Measurements from ENCODE around the gene WDR82.
A peak's percentile ranks its signal among the peaks of the same experiment; 100 is the strongest.
"Not testable (repeated sequence)": the region's sequence is repeated elsewhere in the genome, so short reads cannot be mapped to it uniquely, and the experiment has no call there.

WDR82 gene

GRCh38 chr3:52286777-52287110 lies 8.3 kb upstream of the WDR82 start:
- no peak for DNase-seq

GRCh38 chr3:52284051-52284450 lies 5.6 kb upstream of the WDR82 start:
- not testable (repeated sequence) for DNase-seq

- no peak for DNase-seq
Measured at GRCh38 chr3:52283306-52283705, 4.9 kb upstream of the WDR82 start.

GRCh38 chr3:52281981-52282801 lies 3.7 kb upstream of the WDR82 start:
- DNase-seq: no peak

GRCh38 chr3:52280050-52280461 lies 1.6 kb upstream of the WDR82 start:
- no peak for DNase-seq

GRCh38 chr3:52279596-52279995 lies 1.1 kb upstream of the WDR82 start:
- no peak for DNase-seq

- DNase-seq: no peak
Measured at GRCh38 chr3:52277972-52278509, 408 bp downstream of the WDR82 start.

- peak; percentile 10 for DNase-seq
Measured at GRCh38 chr3:52277071-52277964, 1.1 kb downstream of the WDR82 start.

- DNase-seq: not testable (repeated sequence)
Measured at GRCh38 chr3:52274781-52275180, 3.7 kb downstream of the WDR82 start.

- no peak for DNase-seq
Measured at GRCh38 chr3:52272831-52273230, 5.6 kb downstream of the WDR82 start.

- DNase-seq: not testable (repeated sequence)
Measured at GRCh38 chr3:52272172-52272571, 6.3 kb downstream of the WDR82 start.

GRCh38 chr3:52270252-52270754 lies 8.1 kb downstream of the WDR82 start:
- DNase-seq: no peak

- no peak for DNase-seq
Measured at GRCh38 chr3:52269776-52270175, 8.7 kb downstream of the WDR82 start.

GRCh38 chr3:52268036-52268435 lies 10.4 kb downstream of the WDR82 start:
- no peak for DNase-seq

- DNase-seq: no peak
Measured at GRCh38 chr3:52265387-52265786, 13.1 kb downstream of the WDR82 start.

GRCh38 chr3:52262447-52262846 lies 16.0 kb downstream of the WDR82 start:
- no peak for DNase-seq

- no peak for DNase-seq
Measured at GRCh38 chr3:52259448-52259847, 19.0 kb downstream of the WDR82 start.

- no peak for DNase-seq
Measured at GRCh38 chr3:52259035-52259434, 19.4 kb downstream of the WDR82 start.

- no peak for DNase-seq
Measured at GRCh38 chr3:52257911-52258310, 20.5 kb downstream of the WDR82 start.

- no peak for DNase-seq
Measured at GRCh38 chr3:52256622-52257021, 21.8 kb downstream of the WDR82 start.

GRCh38 chr3:52256159-52256558 lies 22.3 kb downstream of the WDR82 start:
- no peak for DNase-seq

GRCh38 chr3:52254608-52255007 lies 23.8 kb downstream of the WDR82 start:
- no peak for DNase-seq
